Measurements from ENCODE around the gene WASF3.

DNA sequence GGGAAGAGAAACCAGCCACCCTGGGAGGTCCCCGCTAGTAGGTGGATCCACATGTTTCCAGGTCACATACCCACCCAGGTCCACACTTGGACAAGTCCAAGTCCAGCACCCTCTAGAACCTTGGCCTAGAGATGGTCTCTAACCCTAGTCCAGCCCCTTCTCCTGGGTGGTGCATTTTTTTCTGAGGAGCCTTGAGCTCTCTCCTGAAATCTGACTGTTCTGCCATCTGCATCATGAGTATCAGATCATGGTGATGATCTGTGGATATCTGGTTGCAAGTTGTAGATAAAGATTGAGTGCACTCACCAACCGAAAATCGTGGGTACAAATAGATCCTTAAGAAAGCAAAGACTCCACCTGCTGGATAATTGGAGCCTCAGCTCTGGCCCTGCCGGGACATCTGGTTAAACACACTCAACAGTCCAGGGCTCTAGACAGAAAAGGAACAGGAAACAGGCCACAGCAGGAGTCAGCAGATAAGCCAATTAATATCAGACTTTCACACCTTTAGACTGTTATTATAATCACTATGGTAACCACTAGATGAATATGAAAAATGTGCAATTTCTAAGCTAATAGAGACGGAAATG is 162.0 kb downstream of the WASF3 start:
- TF ChIP-seq, protein P1, sequence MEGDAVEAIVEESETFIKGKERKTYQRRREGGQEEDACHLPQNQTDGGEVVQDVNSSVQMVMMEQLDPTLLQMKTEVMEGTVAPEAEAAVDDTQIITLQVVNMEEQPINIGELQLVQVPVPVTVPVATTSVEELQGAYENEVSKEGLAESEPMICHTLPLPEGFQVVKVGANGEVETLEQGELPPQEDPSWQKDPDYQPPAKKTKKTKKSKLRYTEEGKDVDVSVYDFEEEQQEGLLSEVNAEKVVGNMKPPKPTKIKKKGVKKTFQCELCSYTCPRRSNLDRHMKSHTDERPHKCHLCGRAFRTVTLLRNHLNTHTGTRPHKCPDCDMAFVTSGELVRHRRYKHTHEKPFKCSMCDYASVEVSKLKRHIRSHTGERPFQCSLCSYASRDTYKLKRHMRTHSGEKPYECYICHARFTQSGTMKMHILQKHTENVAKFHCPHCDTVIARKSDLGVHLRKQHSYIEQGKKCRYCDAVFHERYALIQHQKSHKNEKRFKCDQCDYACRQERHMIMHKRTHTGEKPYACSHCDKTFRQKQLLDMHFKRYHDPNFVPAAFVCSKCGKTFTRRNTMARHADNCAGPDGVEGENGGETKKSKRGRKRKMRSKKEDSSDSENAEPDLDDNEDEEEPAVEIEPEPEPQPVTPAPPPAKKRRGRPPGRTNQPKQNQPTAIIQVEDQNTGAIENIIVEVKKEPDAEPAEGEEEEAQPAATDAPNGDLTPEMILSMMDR (IDR thresholded peaks at IDR 0.05) = no peak
- TF ChIP-seq POLR2AphosphoS5 (IDR thresholded peaks at IDR 0.05) (no peak), EP300 (IDR thresholded peaks at IDR 0.05) (no peak), POLR2A (IDR thresholded peaks at IDR 0.05) (no peak)
